ENCODE results near the gene MAP2.

Gene MAP2

DNA sequence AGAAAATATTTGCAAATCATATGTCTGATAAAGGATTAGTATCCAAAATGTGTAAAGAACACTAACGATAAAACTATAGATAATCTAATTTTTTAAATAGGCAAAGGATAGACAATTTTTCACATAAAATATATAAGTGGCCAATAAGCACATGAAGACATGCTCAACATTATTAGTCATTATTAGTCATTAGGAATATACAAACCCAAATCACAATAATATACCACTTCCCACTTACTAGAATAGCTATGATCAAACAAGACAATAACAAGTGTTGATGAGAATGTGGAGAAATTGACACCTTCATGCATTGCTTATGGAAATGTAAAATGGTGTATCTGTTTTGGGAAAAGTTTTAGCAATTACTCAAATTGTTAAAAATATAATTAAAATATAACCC is 12.6 kb upstream of the MAP2 start:
- H3K79me1 ChIP-seq (ENCODE audit: low read depth, low read length): no peaks in the 10 kb centered on the region
- H3K27me3 ChIP-seq (ENCODE audit: control insufficient read depth in 3 of 3, insufficient read depth in 3 of 3, low read depth in 1 of 3, low read length in 3 of 3): no peaks in the 10 kb centered on the region
- no peak for DNase-seq (ENCODE audit: low spot score)
- no peak overlapping the region for H3K4ac ChIP-seq (ENCODE audit: low read length)
- no peak overlapping the region for H2AFZ ChIP-seq (ENCODE audit: low read length)
- H2BK120ac ChIP-seq (ENCODE audit: low read depth, low read length): no peak overlapping the region
- no peaks in the 10 kb centered on the region for H3K4me1 ChIP-seq (ENCODE audit: control insufficient read depth in 2 of 2, insufficient read depth in 1 of 2, low read depth in 1 of 2, low read length in 2 of 2)
- H2BK5ac ChIP-seq (ENCODE audit: low read length): no peak overlapping the region
- H3K9ac ChIP-seq (ENCODE audit: low read depth, low read length, poor library complexity): no peak overlapping the region
- no peak overlapping the region for H3K14ac ChIP-seq (ENCODE audit: low read length)
- H3K4me3 ChIP-seq (ENCODE audit: low read length in 2 of 2): no peak overlapping the region
- H3K23ac ChIP-seq (ENCODE audit: low read depth, low read length, poor library complexity): no peak overlapping the region
- H2BK15ac ChIP-seq (ENCODE audit: low read length): no peak overlapping the region
- peaks cover 0 to 8% of the 10 kb centered on the region in 2 donors for H3K9me3 ChIP-seq (replicated peaks in 1 of 2; ENCODE audit: control insufficient read depth in 2 of 2, insufficient read depth in 1 of 2, low read depth in 1 of 2, low read length in 2 of 2)
- H3K18ac ChIP-seq (ENCODE audit: low read length): no peak overlapping the region
- H2AK5ac ChIP-seq (ENCODE audit: low read depth, low read length): no peak overlapping the region
- no peak overlapping the region for H3K4me2 ChIP-seq (ENCODE audit: insufficient read depth, low read length, poor library complexity, severe bottlenecking)
- no peak overlapping the region for H4K91ac ChIP-seq (ENCODE audit: low read depth, low read length, poor library complexity)
- H2BK12ac ChIP-seq (ENCODE audit: low read length): no peak overlapping the region
- no peak overlapping the region for H3K27ac ChIP-seq (replicated peaks; ENCODE audit: low read length)
- no CpG with 5 or more reads among the region's 1 CpG for WGBS, 2 donors (ENCODE audit: extremely low coverage in 2 of 2, insufficient read length in 2 of 2, insufficient replicate concordance in 1 of 2)
- H3K36me3 ChIP-seq (replicated peaks in 1 of 2; ENCODE audit: control insufficient read depth in 2 of 2, insufficient read depth in 2 of 2, low read length in 2 of 2): no peaks in the 10 kb centered on the region
- H4K8ac ChIP-seq (ENCODE audit: low read depth, low read length): no peak overlapping the region

DNA sequence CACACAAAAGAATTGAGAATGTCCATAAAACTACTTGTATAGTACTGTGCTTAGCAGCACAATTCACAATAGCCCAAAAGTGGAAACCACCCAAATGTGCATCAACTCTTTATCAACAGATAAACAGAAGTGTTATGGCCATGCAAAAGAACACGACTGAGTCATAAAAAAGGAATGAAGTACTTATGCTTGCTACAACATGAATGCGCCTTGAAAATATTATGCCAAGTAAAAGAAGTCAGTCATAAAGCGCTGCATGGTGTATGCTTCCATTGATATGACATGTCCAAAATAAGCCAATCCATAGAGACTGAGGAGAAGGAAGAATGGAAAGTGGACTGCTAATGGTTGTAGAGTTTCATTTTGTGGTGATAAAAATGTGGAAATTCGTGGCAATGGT is 12.1 kb upstream of the MAP2 start:
- WGBS, 2 donors (ENCODE audit: extremely low coverage in 2 of 2, insufficient read length in 2 of 2, insufficient replicate concordance in 1 of 2): no CpG with 5 or more reads among the region's 4 CpGs
- DNase-seq (ENCODE audit: low spot score): no peak
- no peak overlapping the region for H2BK5ac ChIP-seq (ENCODE audit: low read length)

GRCh38 chr2:209413311-209414014 is 10.4 kb upstream of the MAP2 start:
- Histone ChIP-seq H3K4me3 (ENCODE audit: low read length in 2 of 2) (no peak overlapping the region), H2BK120ac (ENCODE audit: low read depth, low read length) (no peak overlapping the region), H4K8ac (ENCODE audit: low read depth, low read length) (no peak overlapping the region), H3K4ac (ENCODE audit: low read length) (no peak overlapping the region), H3K23ac (ENCODE audit: low read depth, low read length, poor library complexity) (no peak overlapping the region), H3K79me1 (ENCODE audit: low read depth, low read length) (no peaks in the 10 kb centered on the region), H3K9ac (ENCODE audit: low read depth, low read length, poor library complexity) (no peak overlapping the region), H3K9me3 (replicated peaks in 1 of 2; ENCODE audit: control insufficient read depth in 2 of 2, insufficient read depth in 1 of 2, low read depth in 1 of 2, low read length in 2 of 2) (peaks cover 0 to 8% of the 10 kb centered on the region in 2 donors), H3K27me3 (ENCODE audit: control insufficient read depth in 3 of 3, insufficient read depth in 3 of 3, low read depth in 1 of 3, low read length in 3 of 3) (no peaks in the 10 kb centered on the region), H2BK5ac (ENCODE audit: low read length) (no peak overlapping the region), H2AK5ac (ENCODE audit: low read depth, low read length) (no peak overlapping the region), H2BK15ac (ENCODE audit: low read length) (no peak overlapping the region), H3K27ac (replicated peaks; ENCODE audit: low read length) (no peak overlapping the region), H3K36me3 (replicated peaks in 1 of 2; ENCODE audit: control insufficient read depth in 2 of 2, insufficient read depth in 2 of 2, low read length in 2 of 2) (no peaks in the 10 kb centered on the region), H3K18ac (ENCODE audit: low read length) (no peak overlapping the region), H2AFZ (ENCODE audit: low read length) (no peak overlapping the region), H3K14ac (ENCODE audit: low read length) (no peak overlapping the region), H4K91ac (ENCODE audit: low read depth, low read length, poor library complexity) (no peak overlapping the region), H2BK12ac (ENCODE audit: low read length) (no peak overlapping the region), H3K4me1 (ENCODE audit: control insufficient read depth in 2 of 2, insufficient read depth in 1 of 2, low read depth in 1 of 2, low read length in 2 of 2) (no peaks in the 10 kb centered on the region), H3K4me2 (ENCODE audit: insufficient read depth, low read length, poor library complexity, severe bottlenecking) (no peak overlapping the region)
- WGBS, 2 donors (ENCODE audit: extremely low coverage in 2 of 2, insufficient read length in 2 of 2, insufficient replicate concordance in 1 of 2): no CpG with 5 or more reads among the region's 1 CpG
- DNase-seq (ENCODE audit: low spot score): no peak

More for the DNA sequence above, 12.1 kb upstream of the MAP2 start:
- no peak overlapping the region for H4K8ac ChIP-seq (ENCODE audit: low read depth, low read length)
- no peak overlapping the region for H2AFZ ChIP-seq (ENCODE audit: low read length)
- H2AK5ac ChIP-seq (ENCODE audit: low read depth, low read length): no peak overlapping the region
- H3K4ac ChIP-seq (ENCODE audit: low read length): no peak overlapping the region
- H2BK12ac ChIP-seq (ENCODE audit: low read length): no peak overlapping the region
- H3K36me3 ChIP-seq (replicated peaks in 1 of 2; ENCODE audit: control insufficient read depth in 2 of 2, insufficient read depth in 2 of 2, low read length in 2 of 2): no peaks in the 10 kb centered on the region
- H3K27ac ChIP-seq (replicated peaks; ENCODE audit: low read length): no peak overlapping the region
- no peaks in the 10 kb centered on the region for H3K4me1 ChIP-seq (ENCODE audit: control insufficient read depth in 2 of 2, insufficient read depth in 1 of 2, low read depth in 1 of 2, low read length in 2 of 2)
- no peak overlapping the region for H2BK15ac ChIP-seq (ENCODE audit: low read length)
- H3K79me1 ChIP-seq (ENCODE audit: low read depth, low read length): no peaks in the 10 kb centered on the region
- H3K18ac ChIP-seq (ENCODE audit: low read length): no peak overlapping the region
- H3K27me3 ChIP-seq (ENCODE audit: control insufficient read depth in 3 of 3, insufficient read depth in 3 of 3, low read depth in 1 of 3, low read length in 3 of 3): no peaks in the 10 kb centered on the region
- peaks cover 0 to 8% of the 10 kb centered on the region in 2 donors for H3K9me3 ChIP-seq (replicated peaks in 1 of 2; ENCODE audit: control insufficient read depth in 2 of 2, insufficient read depth in 1 of 2, low read depth in 1 of 2, low read length in 2 of 2)
- H3K4me3 ChIP-seq (ENCODE audit: low read length in 2 of 2): no peak overlapping the region
- H3K23ac ChIP-seq (ENCODE audit: low read depth, low read length, poor library complexity): no peak overlapping the region
- no peak overlapping the region for H4K91ac ChIP-seq (ENCODE audit: low read depth, low read length, poor library complexity)
- no peak overlapping the region for H3K14ac ChIP-seq (ENCODE audit: low read length)
- H2BK120ac ChIP-seq (ENCODE audit: low read depth, low read length): no peak overlapping the region
- no peak overlapping the region for H3K4me2 ChIP-seq (ENCODE audit: insufficient read depth, low read length, poor library complexity, severe bottlenecking)
- no peak overlapping the region for H3K9ac ChIP-seq (ENCODE audit: low read depth, low read length, poor library complexity)

GRCh38 chr2:209416913-209417312 is 6.9 kb upstream of the MAP2 start:
- H4K91ac ChIP-seq (ENCODE audit: low read depth, low read length, poor library complexity): no peak overlapping the region
- H3K4me3 ChIP-seq (ENCODE audit: low read length in 2 of 2): no peak overlapping the region
- no peak overlapping the region for H3K4ac ChIP-seq (ENCODE audit: low read length)
- H3K79me1 ChIP-seq (ENCODE audit: low read depth, low read length): no peaks in the 10 kb centered on the region
- H3K36me3 ChIP-seq (replicated peaks in 1 of 2; ENCODE audit: control insufficient read depth in 2 of 2, insufficient read depth in 2 of 2, low read length in 2 of 2): no peaks in the 10 kb centered on the region
- no peaks in the 10 kb centered on the region for H3K27me3 ChIP-seq (ENCODE audit: control insufficient read depth in 3 of 3, insufficient read depth in 3 of 3, low read depth in 1 of 3, low read length in 3 of 3)
- H2BK15ac ChIP-seq (ENCODE audit: low read length): no peak overlapping the region
- H4K8ac ChIP-seq (ENCODE audit: low read depth, low read length): no peak overlapping the region
- H2AK5ac ChIP-seq (ENCODE audit: low read depth, low read length): no peak overlapping the region
- H3K9ac ChIP-seq (ENCODE audit: low read depth, low read length, poor library complexity): no peak overlapping the region
- H2AFZ ChIP-seq (ENCODE audit: low read length): no peak overlapping the region
- no peaks in the 10 kb centered on the region for H3K4me1 ChIP-seq (ENCODE audit: control insufficient read depth in 2 of 2, insufficient read depth in 1 of 2, low read depth in 1 of 2, low read length in 2 of 2)
- H3K23ac ChIP-seq (ENCODE audit: low read depth, low read length, poor library complexity): no peak overlapping the region
- no peak overlapping the region for H3K27ac ChIP-seq (replicated peaks; ENCODE audit: low read length)
- H3K9me3 ChIP-seq (replicated peaks in 1 of 2; ENCODE audit: control insufficient read depth in 2 of 2, insufficient read depth in 1 of 2, low read depth in 1 of 2, low read length in 2 of 2): peaks cover 0 to 5% of the 10 kb centered on the region in 2 donors
- DNase-seq (ENCODE audit: low spot score): no peak
- no peak overlapping the region for H3K4me2 ChIP-seq (ENCODE audit: insufficient read depth, low read length, poor library complexity, severe bottlenecking)
- no peak overlapping the region for H2BK5ac ChIP-seq (ENCODE audit: low read length)
- H3K14ac ChIP-seq (ENCODE audit: low read length): no peak overlapping the region
- H3K18ac ChIP-seq (ENCODE audit: low read length): no peak overlapping the region
- H2BK12ac ChIP-seq (ENCODE audit: low read length): no peak overlapping the region
- no peak overlapping the region for H2BK120ac ChIP-seq (ENCODE audit: low read depth, low read length)
